DND-41 (cell line): ENCODE results near the gene ACP5.
"Not testable (repeated sequence)": the region's sequence is repeated elsewhere in the genome, so short reads cannot be mapped to it uniquely, and the experiment has no call there.

Experiments
- ATAC-seq: fragments of 200-7000 bp; cut with Tn5 transposase; 3 replicates; pipeline ENCODE4 v1.9.1; 2021; ENCODE audit warnings: low read depth; ENCODE audit not compliant: insufficient read depth
- DNase-seq: peaks from one replicate; pipeline ENCODE4 v3.0.0-alpha.2; 2020
- H2AFZ ChIP-seq: 2 replicates; pipeline ENCODE4 v1.6.0; 2012; ENCODE audit warnings: low read depth, low read length
- H3K27ac ChIP-seq: 2 replicates; pipeline ENCODE4 v1.5.1; 2012; ENCODE audit warnings: low read length, inconsistent platforms
- H3K27me3 ChIP-seq: fragments of 200-600 bp; sonication (generic); 2 replicates; pipeline ENCODE4 v1.6.0; 2012; ENCODE audit warnings: low read length, mild to moderate bottlenecking, inconsistent platforms; ENCODE audit not compliant: insufficient read depth, poor library complexity
- H3K36me3 ChIP-seq: 2 replicates; pipeline ENCODE4 v1.5.1; 2012; ENCODE audit warnings: low read length, inconsistent platforms; ENCODE audit not compliant: insufficient read depth
- H3K4me1 ChIP-seq: 2 replicates; pipeline ENCODE4 v1.5.1; 2012; ENCODE audit warnings: mild to moderate bottlenecking, low read length; ENCODE audit not compliant: insufficient read depth
- H3K4me2 ChIP-seq: 2 replicates; pipeline ENCODE4 v1.6.0; 2012; ENCODE audit warnings: mild to moderate bottlenecking, moderate library complexity, low read length, inconsistent platforms; ENCODE audit not compliant: insufficient read depth
- H3K4me3 ChIP-seq, 2 experiments: fragments of 200-600 bp in 1 of 2; shearing (Covaris generic) in 1 of 2; 2 replicates each; pipeline ENCODE4 v1.5.1; 2012 to 2016; ENCODE audit warnings: inconsistent platforms in 2 of 2, low read length in 2 of 2, mild to moderate bottlenecking in 2 of 2, low read depth in 1 of 2, moderate library complexity in 1 of 2
- H3K79me2 ChIP-seq: 2 replicates; pipeline ENCODE4 v1.6.0; 2012; ENCODE audit warnings: low read length, inconsistent platforms; ENCODE audit not compliant: insufficient read depth
- H3K9ac ChIP-seq: 2 replicates; pipeline ENCODE4 v1.6.0; 2012; ENCODE audit warnings: low read depth, mild to moderate bottlenecking, inconsistent platforms, low read length, moderate library complexity
- H3K9me3 ChIP-seq: 2 replicates; pipeline ENCODE4 v1.5.1; 2012; ENCODE audit warnings: low read length, moderate library complexity, mild to moderate bottlenecking, inconsistent platforms; ENCODE audit not compliant: insufficient read depth, severe bottlenecking
- H4K20me1 ChIP-seq: 2 replicates; pipeline ENCODE4 v1.6.0; 2012; ENCODE audit warnings: low read length; ENCODE audit not compliant: insufficient read depth
- EZH2 ChIP-seq: IDR thresholded peaks from 3 replicates; pipeline ENCODE4 v1.6.1; 2012; ENCODE audit warnings: borderline replicate concordance, low read depth, mild to moderate bottlenecking, moderate library complexity, low read length, inconsistent platforms; ENCODE audit not compliant: severe bottlenecking
- TF ChIP-seq, protein P1 (sequence below): IDR thresholded peaks from 2 replicates; pipeline ENCODE4 v1.5.1; 2012; ENCODE audit warnings: borderline replicate concordance, low read length, moderate library complexity, mild to moderate bottlenecking; ENCODE audit not compliant: poor library complexity, severe bottlenecking; ENCODE audit errors: extremely low read depth

Gene ACP5

GRCh38 chr19:11578258-11579142 is 1.1 kb upstream of the ACP5 start:
- DNase-seq (no peak), ATAC-seq (no peak)
- H3K36me3 ChIP-seq: no peaks in the 10 kb centered on the region
- no peak overlapping the region for H2AFZ ChIP-seq
- no peaks in the 10 kb centered on the region for H3K27me3 ChIP-seq
- H3K4me3 ChIP-seq: no peak overlapping the region
- H3K79me2 ChIP-seq: no peaks in the 10 kb centered on the region
- no peaks in the 10 kb centered on the region for H4K20me1 ChIP-seq
- no peak overlapping the region for H3K9ac ChIP-seq
- TF ChIP-seq EZH2: no peak
- no peaks in the 10 kb centered on the region for H3K9me3 ChIP-seq
- H3K27ac ChIP-seq: no peak overlapping the region
- no peak overlapping the region for H3K4me2 ChIP-seq
- H3K4me1 ChIP-seq: peaks cover 20% of the 10 kb centered on the region

DNA sequence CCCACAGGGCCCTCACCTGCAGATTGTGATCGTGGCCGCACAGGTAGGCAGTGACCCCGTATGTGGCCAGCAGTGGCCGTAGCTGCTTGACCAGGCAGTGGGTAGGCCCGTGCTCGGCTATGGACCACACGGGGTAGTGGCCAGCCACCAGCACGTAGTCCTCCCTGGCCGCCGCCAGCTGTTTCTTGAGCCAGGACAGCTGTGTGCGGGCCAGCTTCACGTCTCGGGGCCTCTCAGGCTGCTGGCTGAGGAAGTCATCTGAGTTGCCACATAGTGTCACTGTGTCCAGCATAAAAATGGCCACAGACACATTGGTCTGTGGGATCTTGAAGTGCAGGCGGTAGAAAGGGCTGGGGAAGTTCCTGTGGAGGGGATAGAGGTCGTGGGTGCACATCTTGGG is 1.2 kb downstream of the ACP5 start:
- no peak overlapping the region for H3K27ac ChIP-seq
- no peak overlapping the region for H2AFZ ChIP-seq
- no peaks in the 10 kb centered on the region for H3K36me3 ChIP-seq
- TF ChIP-seq EZH2: no peak
- TF ChIP-seq, protein P1, sequence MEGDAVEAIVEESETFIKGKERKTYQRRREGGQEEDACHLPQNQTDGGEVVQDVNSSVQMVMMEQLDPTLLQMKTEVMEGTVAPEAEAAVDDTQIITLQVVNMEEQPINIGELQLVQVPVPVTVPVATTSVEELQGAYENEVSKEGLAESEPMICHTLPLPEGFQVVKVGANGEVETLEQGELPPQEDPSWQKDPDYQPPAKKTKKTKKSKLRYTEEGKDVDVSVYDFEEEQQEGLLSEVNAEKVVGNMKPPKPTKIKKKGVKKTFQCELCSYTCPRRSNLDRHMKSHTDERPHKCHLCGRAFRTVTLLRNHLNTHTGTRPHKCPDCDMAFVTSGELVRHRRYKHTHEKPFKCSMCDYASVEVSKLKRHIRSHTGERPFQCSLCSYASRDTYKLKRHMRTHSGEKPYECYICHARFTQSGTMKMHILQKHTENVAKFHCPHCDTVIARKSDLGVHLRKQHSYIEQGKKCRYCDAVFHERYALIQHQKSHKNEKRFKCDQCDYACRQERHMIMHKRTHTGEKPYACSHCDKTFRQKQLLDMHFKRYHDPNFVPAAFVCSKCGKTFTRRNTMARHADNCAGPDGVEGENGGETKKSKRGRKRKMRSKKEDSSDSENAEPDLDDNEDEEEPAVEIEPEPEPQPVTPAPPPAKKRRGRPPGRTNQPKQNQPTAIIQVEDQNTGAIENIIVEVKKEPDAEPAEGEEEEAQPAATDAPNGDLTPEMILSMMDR: no peak
- H3K4me1 ChIP-seq: peaks cover 9% of the 10 kb centered on the region
- no peak overlapping the region for H3K9ac ChIP-seq
- ATAC-seq (no peak), DNase-seq (no peak)
- H4K20me1 ChIP-seq: no peaks in the 10 kb centered on the region
- no peak overlapping the region for H3K4me2 ChIP-seq
- no peak overlapping the region for H3K4me3 ChIP-seq
- H3K27me3 ChIP-seq: no peaks in the 10 kb centered on the region
- H3K9me3 ChIP-seq: no peaks in the 10 kb centered on the region
- no peaks in the 10 kb centered on the region for H3K79me2 ChIP-seq

DNA sequence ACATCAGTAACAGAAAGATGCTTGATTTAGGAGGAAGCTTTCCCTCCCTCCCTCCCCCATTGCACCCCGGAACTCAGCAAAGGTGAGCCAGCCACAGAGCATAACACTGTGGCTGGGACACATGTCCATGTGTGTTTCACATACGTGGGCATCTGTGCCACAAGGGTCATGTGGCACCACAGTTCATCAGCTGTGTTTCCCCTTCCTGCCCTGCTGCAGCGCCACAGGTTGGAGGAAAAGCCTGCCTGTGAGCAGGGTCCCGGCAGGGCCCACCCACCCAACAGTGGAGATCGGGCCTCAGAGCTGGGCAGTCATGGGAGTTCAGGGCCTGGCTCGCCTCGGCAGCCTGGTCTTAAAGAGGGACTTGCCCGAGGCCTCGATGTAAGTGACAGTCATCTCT is 2.8 kb downstream of the ACP5 start:
- Histone ChIP-seq H3K9me3 (no peaks in the 10 kb centered on the region), H3K27ac (no peak overlapping the region), H2AFZ (no peak overlapping the region), H3K79me2 (no peaks in the 10 kb centered on the region), H3K27me3 (no peaks in the 10 kb centered on the region), H3K4me1 (no peaks in the 10 kb centered on the region), H3K9ac (no peak overlapping the region), H4K20me1 (no peaks in the 10 kb centered on the region), H3K36me3 (no peaks in the 10 kb centered on the region), H3K4me2 (no peak overlapping the region), H3K4me3 (no peak overlapping the region)
- ATAC-seq: no peak
- no peak for DNase-seq
- TF ChIP-seq EZH2: no peak
- TF ChIP-seq, protein P1: no peak

DNA sequence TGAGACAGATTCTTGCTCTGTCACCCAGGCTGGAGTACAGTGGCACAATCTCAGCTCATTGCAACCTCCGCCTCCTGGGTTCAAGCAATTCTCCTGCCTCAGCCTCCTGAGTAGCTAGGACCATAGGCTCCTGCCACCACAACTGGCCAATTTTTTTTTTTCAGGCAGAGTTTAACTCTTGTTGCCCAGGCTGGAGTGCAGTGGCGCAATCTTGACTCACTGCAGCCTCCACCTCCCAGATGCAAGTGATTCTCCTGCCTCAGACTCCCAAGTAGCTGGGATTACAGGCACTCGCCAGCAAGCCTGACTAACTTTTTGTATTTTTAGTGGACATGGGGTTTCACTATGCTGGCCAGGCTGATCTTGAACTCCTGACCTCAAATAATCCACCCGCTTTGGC is 3.7 kb downstream of the ACP5 start:
- H2AFZ ChIP-seq, H3K27ac ChIP-seq, H3K4me3 ChIP-seq, H3K36me3 ChIP-seq, DNase-seq, ATAC-seq, H3K9ac ChIP-seq, H3K4me1 ChIP-seq, H3K79me2 ChIP-seq, H3K9me3 ChIP-seq, H3K4me2 ChIP-seq, H3K27me3 ChIP-seq, H4K20me1 ChIP-seq: not testable (repeated sequence)

- H3K4me2 ChIP-seq, H3K9ac ChIP-seq, H4K20me1 ChIP-seq, ATAC-seq, H2AFZ ChIP-seq, H3K4me1 ChIP-seq, H3K27ac ChIP-seq, DNase-seq, H3K79me2 ChIP-seq, H3K36me3 ChIP-seq, H3K27me3 ChIP-seq, H3K4me3 ChIP-seq, H3K9me3 ChIP-seq: not testable (repeated sequence)
Observed at GRCh38 chr19:11573354-11573753, 4.1 kb downstream of the ACP5 start.
